ENCODE data around the gene CYBRD1.

The CYBRD1 gene

DNA sequence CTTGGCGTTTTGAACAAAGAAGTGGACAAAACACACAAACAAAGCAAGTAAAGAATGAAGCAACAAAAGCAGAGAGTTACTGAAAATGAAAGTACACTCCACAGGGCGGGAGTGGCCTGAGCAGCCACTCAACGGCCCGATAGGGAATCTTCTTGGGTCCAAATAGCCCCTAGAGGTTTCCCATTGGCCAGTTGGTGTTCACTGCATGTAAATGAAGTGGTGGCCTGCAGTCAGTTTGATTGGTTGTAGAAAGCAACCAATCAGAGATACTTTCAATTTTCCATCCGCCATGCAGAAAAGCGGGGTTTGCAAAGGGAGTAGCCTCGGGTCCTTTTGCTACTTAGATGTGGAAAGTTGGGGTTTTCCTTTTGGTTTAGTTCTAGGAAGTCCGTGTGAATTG lies 31.6 kb downstream of the CYBRD1 start:
- no peak for DNase-seq (ENCODE audit: low spot score)

DNA sequence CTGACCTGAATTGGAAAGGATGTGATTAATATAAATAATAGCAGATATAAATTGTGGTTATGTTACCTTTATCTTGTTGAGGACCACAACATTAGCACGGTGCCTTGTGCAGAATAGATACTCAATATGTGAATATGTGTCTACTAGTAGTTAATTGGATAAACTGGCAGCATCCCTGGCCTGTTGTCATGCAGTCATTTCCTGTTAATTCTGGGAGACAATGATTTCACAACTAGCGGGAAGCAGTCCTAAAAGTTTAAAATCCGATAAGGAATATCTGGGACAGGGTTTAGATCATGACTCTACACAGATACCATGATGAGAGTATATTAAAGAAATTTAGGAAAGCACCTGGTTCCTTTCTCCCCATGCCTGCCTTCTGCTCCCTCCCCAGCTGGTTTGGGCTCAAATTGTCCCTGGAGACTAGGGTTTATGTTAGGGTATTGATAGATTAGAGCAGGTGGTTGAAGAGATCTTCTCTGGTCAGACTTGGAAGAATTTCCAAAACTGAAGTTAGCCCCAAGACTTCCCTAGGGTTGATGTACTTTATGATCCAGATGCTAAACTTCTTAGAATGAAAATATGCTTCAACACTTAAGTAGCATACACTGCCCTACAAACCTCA lies 32.8 kb downstream of the CYBRD1 start:
- no peak for DNase-seq (ENCODE audit: low spot score)

DNA sequence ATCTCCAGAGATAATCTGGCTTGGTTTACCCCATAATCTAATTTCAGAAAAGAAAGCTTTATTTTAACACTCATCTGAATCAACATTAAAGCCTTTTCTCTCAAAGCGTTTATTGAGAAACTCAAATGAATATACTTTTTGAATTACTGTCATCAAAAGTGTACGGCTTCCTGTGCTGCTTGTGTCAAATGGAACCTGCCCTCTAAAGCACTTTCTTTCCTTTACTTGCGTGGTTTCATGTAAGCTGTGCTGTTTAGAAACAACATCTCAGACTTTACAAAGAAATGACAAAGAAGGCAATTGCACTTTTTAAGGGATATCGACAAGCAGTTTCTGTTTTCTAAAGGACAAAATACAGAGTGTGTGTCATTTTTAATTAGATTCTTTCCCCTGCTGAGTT lies 35.1 kb downstream of the CYBRD1 start:
- no peak for DNase-seq (ENCODE audit: low spot score)

DNA sequence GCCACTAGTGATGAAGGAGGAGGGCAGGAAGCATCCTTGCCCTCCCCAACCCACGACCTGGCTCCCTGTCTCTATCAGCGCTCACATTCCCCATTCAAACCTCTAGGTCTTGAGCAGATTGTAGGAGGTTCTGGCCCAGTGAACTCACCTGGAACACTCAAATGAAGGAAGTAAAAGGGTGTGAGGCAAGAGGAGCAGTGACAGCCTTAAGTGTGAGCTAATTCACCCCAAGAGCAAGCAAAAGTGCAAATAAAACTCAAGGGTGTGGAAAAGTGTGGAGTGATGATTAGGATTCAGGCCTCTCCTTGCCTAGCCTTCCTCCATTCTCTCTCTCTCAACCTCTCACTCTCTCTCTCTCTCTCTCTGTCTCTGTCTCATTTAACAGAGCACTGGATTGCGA lies 41.0 kb downstream of the CYBRD1 start:
- DNase-seq (ENCODE audit: low spot score) = no peak

DNA sequence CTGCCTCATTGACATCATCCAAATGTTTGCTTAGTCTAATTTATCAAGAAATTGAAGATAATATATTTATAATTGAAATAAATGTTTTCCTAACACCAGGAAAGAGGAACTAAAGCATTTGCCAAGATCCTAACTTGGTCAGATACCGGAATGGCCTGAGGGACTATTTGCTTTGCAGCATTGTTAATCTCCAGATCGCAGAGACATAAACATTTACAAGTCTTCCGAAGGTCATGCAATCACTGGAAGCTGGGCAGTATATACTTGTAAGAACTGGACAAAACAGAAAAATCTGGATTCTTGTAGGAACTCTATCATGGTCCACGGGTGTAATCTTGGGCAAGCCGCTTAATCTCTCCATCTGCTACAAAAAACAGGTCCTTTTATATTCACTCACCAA lies 42.2 kb downstream of the CYBRD1 start:
- DNase-seq (ENCODE audit: low spot score) = no peak

DNA sequence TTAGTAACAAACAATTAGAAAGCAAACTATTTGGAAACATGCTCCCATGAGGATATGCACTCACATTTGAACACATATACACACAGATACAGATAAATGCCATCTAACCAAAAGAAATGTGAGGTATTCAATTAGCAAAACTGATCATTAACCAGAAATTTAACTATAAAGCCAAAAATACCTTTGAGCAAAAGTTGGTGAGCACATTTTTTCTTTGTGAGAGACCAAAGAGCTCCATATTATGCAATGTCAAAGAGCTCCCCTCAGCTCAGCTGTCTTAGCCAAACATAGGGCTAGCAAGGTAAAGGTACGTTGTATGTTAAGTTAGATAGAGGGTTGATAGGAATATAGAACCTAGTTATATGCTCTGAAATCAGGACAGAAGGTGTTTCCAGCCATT lies 43.8 kb downstream of the CYBRD1 start:
- no peak for DNase-seq (ENCODE audit: low spot score)

DNA sequence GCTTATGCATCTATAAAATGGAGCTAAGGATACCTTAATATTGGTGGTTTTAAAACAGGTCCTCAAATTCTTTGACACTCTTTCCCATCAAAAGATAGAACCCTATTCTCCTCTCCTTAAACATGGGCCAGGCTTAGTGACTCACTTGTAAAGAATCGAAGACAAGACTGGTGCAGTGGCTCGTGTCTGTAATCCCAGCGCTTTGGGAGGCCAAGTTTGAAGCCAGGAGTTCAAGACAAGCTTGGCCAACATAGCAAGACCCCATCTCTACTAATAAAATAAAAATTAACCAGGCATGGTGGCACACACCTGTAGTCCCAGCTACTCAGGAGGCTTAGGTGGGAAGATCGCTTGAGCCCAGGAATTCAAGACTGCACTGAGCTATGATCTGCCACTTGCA lies 44.5 kb downstream of the CYBRD1 start:
- DNase-seq (ENCODE audit: low spot score) = no peak

DNA sequence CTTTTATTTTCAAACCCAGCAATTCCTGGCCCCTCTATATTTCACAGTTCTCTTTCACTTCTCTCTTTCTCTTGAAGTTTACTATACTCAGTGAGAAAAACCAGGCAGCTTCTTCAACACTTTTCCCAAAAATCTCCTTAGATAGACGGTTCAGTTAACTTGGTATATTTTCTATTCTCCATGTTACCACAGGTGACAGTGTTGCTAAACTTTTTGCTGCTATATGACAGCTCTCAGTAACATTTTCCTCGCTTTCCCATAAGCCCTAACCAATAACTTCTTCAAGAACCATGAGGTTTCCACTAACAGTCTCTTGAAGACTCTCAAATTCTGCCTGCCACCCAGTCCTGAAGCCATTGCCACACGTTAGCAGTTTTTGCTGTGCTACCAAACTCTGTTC lies 45.8 kb downstream of the CYBRD1 start:
- peak; percentile 30 for DNase-seq (ENCODE audit: low spot score)

DNA sequence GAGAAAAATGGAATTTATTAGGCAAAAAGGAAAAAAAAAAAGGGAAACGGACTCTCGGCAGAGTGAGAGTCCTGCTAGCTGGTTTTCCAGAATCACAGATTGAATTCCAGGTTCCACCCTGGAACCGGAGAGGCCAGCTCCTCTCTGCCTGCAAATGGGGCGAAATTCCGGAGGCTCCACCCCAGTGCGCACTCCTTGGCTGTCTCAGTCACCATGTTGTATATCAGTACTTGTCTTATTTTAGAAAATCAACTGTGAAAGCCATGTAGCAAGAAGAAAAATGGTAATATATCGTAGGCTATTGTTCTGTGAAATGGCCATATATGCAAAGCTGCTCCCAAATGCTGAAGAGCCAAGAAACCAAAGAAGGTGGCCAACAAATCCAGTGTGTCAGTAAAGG lies 49.4 kb downstream of the CYBRD1 start:
- DNase-seq (ENCODE audit: low spot score) = no peak

DNA sequence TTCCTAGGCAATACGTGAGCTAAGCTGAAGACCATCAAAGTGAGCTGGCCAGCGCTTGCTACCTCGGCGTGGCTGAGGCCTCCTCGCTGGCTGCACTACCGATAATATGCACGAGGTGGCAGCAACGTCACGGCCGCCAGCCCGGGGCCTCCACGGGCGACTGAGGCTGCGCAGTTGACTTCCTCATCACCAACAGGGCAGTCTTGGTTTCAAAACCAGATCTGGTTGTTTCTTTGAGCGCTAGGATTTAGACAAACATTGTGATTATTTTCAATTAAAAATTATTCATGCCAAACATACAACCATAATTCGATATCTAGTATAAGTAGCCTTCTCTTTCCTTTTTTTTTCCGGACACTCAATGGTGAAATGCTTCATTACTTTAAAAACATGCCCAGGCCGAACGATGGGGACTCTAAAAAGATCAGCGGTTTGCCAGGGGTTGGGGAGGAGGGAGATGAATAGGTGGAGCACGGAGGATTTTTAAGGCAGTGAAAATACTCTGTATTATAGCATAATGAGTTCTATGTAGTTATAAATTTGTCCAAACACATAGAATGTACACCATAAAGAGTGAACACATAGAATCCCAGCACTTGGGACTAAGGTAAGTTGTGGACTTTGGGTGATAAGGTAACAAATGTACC lies 52.0 kb downstream of the CYBRD1 start:
- peak; percentile 85 for DNase-seq (ENCODE audit: low spot score)

DNA sequence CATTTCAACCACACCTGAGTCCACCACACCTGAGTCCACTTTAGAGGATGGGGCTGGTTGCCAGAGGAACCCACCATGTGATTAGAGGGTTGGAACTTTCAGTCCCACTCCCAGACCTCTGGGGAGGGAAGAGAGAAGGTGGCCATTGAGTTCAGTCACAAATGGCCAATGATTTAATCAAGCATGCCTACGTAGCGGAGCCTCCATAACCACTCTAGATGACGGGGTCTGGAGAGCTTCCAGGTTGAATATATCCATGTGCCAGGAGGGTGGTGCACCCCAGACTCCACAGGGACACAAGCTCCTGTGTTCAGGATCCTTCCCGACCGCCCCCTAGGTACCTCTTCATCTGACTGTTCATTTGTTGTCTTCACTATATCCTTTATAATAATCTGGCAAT lies 53.3 kb downstream of the CYBRD1 start:
- DNase-seq (ENCODE audit: low spot score) = no peak

DNA sequence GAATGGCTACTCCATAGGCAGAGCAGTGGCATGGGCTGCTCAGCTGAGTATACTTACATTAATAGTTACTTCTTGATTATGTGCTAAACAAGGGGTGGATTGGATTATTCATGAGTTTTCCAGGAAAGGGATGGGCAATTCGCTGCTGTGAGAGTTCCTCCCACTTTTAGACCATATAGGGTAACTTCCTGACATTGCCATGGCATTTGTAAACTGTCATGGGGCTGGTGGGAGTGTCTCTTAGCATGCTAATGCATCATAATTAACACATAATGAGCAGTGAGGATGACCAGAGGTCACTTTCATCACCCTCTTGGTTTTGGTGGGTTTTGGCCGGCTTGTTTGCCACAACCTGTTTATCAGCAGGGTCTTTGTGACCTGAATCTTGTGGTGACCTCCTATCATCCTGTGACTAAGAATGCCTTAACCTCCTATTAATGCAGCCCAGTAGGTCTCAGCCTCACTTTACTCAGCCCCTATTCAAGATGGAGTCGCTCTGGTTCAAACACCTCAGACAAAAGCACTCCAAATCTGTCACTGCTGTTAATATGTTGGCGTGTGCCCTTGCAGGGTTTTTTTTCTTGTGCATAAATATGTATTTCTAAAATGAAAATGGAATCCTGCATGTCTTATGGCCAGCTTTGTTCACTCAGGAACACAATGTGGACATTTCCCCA lies 56.0 kb downstream of the CYBRD1 start:
- no peak for DNase-seq (ENCODE audit: low spot score)

DNA sequence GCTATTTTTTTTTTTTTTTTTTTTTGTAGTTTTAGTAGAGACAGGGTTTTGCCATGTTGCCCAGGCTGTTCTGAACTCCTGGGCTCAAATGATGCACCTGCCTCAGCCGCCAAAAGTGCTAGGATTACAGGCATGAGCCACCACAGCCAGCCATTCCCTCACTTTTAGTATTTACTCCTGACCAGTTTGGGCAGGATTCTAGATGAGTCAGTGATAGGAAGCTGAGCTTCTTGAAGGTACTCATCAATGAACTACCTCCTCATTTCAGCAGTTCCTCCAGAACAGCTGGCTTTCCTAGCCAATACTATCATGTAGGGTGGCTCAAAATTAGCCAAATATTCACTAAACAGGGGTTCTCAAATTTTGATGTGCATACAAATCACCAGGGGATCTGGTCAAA lies 57.2 kb downstream of the CYBRD1 start:
- DNase-seq (ENCODE audit: low spot score) = no peak

DNA sequence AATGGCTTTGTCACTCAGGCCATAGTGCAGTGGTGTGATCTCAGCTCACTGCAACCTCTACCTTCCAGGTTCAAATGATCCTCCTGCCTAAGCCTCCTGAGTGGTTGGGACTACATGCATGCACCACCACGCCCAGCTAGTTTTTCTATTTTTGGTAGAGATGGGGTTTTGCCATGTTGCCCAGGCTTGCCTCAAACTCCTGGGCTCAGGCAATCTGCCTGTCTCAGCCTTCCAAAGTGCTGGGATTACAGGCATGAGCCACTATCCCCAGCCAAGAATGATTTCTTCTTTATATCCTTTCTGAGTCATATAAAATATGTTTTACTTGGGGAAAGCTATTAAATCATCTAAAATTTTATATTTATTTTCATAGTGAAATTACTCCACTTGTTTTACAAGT lies 61.3 kb downstream of the CYBRD1 start:
- DNase-seq (ENCODE audit: low spot score) = no peak

DNA sequence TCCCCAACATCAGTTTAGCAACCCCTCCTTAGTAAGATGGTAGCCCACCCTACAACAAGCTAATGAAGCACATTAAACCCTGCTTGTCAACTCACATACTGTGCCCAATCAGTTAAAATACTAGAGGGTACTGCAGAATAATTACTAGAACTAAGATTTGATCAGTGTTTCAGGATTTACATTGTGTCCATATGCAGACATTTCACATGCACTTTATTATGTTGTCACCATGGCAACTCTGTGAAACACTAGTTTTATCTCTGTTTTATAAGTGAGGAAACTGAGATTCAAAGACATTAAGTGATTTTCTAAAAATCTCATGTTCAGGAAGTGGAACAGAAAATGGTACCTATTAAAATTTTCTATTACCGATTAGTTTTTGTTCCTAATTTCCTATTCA lies 61.7 kb downstream of the CYBRD1 start:
- DNase-seq (ENCODE audit: low spot score) = no peak

DNA sequence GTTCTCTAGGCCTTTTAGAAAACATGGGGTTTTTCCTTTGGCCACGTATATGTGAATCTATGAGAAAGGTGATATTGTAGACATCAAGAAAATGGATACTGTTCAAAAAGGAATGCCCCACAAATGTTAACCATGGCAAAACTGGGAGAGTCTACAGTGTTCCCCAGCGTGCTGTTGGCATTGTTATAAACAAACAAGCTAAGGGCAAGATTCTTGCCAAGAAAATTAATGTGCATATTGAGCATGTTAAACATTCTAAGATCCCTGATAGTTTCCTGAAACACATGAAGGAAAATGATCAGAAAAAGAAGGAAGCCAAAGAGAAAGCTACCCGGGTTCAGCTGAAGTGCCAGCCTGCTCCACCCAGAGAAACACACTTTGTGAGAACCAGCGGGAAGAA lies 64.9 kb downstream of the CYBRD1 start:
- DNase-seq (ENCODE audit: low spot score) = no peak

DNA sequence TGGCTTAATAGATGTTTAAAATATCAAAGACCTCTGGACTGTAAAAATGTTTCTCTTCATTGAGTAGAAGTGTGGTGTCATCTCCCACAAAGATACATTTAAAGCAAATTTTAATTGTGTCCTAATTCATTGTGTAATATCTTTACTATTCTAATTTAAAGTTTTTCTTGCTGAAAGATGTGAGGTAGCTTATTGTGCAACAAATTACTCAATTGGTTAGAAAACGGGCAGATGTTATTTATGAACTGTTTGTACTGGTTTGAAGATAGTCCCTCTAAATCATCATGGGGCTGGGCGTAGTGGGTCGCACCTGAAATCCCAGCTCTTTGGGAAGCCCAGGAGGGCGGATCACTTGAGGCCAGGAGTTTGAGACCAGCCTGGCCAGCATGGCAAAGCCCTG lies 65.3 kb downstream of the CYBRD1 start:
- no peak for DNase-seq (ENCODE audit: low spot score)

DNA sequence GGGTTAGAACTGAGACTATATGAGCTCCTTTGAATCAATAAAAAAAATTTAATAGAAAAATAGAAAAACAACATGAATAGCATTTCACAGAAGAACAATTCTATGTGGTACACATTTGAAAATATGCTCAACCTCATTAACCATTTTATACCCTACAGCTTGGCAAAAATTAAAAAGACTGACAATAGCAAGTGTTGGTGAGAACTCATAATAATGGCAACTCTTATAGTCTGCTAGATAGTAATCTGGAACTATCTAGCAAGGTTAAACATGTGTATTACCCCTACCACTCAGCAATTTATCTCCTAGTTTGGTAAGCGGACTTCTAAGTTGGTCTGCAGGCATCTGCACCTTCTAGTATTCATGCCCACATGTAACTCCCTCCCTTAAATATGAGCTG lies 67.8 kb downstream of the CYBRD1 start:
- no peak for DNase-seq (ENCODE audit: low spot score)

DNA sequence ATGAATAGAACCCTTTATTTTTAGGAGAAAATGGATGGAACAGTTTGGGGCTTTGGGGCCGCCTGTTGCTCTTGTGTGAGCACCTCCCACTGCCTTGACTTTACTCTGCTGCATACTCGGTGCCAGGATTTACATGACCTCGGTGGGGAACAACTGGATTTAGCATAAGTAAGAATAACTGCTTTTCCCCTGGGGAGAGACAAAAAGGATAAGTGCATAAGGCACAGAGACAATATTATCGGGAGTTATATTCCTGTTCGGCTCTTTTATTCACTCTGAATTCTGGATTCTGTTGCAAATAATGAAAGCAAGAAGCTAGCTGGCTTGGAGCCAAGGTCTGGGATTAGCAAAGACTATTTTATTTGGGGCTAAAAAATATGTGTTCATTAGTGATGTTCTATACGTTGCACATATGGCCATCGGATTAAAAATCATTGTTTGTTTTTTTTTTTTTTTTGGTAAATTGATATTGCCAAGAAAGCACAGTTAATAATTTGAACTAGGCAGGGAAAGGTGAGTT lies 69.8 kb downstream of the CYBRD1 start:
- no peak for DNase-seq (ENCODE audit: low spot score)

DNA sequence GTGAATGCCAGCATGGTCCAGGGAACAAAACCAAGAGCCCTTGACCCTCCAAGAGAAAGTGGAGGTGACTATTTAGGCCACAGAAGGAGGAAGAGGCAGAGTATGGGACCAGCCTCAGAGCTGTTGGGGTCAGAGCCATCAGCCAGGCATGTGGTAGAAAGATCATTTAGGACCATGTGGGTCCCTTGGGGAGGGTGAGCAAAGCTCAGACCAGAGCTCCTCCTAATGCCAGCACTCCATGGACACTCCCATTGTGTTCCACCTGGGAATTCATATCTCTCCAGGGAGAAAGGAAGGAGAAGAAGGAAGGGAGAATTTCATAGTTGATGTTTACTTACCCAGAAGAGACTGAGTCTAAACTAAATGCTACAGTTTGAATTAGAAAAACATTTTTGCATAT lies 73.2 kb downstream of the CYBRD1 start:
- DNase-seq (ENCODE audit: low spot score) = no peak

DNA sequence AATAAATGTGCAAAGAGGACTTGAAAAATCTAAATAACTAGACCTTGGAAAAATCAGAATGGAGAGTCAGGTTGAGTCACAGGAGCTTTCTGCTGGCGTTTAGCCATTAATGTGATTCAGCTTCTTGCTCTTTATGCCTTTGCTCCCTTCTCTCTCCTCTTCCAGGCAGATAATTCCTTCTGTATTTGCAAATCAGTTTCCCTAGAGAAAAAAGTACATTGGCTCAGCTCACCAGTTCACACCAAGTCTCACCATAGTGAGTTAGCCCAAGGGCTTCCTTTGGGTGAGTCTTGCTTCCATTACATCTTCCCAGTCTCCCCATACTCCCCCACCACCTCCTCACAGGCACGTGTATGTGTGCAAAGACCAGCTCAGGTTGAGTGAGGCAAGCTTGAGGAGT lies 73.6 kb downstream of the CYBRD1 start:
- no peak for DNase-seq (ENCODE audit: low spot score)

DNA sequence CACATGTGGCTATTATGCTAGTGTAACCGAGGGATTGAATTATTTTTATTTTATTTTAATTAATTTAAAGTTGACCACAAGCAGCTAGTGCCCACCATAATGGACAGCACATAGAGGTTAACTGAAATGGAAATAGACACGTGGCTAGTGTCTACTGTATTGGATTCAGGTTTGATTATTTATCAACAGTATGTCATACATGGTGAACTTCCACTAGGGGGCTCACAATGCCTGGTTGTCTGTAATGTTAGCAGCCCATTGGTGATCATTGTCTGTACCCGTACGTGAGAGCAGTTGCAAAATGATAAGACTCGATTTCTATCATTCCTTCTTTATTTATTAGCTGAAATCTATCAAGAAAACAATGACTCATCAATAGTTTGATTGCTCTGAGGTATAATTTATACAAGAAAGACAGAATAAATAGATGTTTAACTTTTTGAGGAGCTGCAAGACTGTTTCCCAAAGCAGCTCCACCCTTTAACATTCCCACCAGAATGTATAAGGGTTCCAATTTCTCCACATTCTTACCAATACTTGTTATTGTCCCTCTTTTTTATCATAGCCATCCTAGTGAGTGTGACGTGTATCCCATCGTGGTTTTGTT lies 76.5 kb downstream of the CYBRD1 start:
- DNase-seq (ENCODE audit: low spot score) = peak; percentile 81

DNA sequence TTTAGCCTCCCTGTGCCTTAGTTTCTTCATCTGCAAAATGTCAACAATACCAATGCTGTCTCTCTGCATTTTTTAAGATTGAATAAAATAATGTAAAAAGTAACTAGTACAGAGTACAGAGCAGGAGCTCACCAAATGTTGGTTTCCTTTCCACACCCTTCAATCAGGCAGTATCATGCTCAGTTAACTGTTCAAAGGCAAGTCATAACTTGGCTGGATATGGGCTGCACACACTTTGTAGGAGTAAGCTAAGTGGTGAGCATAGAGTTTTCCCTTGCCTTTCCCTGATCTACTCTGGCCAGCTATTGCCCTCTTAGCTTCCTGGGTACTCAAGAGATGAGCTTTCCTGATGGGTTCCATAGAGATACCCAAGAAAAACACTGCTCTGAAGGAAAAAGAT lies 77.9 kb downstream of the CYBRD1 start:
- DNase-seq (ENCODE audit: low spot score) = no peak

All from NAMALWA (cell line).